GM12873 (cell line): ENCODE measurements around the gene CIT.

Source experiments
- CTCF ChIP-seq: IDR thresholded peaks from 2 replicates; pipeline ENCODE4 v1.5.1; 2012; ENCODE audit warnings: low read depth, mild to moderate bottlenecking, moderate library complexity, low read length, control low read depth; ENCODE audit not compliant: insufficient read depth; ENCODE audit errors: missing control alignments

CIT gene

GRCh38 chr12:119911182-119911581 is 34.1 kb upstream of the CIT start:
- no peak for TF ChIP-seq CTCF

DNA sequence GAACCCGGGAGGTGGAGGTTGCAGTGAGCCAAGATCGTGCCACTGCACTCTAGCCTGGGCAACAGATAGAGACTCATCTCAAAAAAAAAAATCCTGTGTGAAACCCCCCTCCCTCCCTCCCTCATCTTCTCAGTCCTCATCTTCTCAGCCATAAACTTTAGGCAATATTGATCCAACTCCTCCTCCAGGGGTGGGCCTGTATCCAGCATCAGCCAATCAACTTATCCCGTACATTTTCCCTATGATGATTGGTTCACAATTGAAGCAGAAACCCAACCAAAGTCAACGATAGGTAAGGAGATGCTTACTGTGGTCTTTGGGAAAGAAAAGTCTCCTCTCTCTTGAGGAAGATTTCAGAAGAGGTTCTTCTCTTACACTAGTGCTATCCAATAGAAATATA is 33.5 kb upstream of the CIT start:
- no peak for TF ChIP-seq CTCF

GRCh38 chr12:119902084-119902509 is 25.0 kb upstream of the CIT start:
- peak; percentile 93 for TF ChIP-seq CTCF

DNA sequence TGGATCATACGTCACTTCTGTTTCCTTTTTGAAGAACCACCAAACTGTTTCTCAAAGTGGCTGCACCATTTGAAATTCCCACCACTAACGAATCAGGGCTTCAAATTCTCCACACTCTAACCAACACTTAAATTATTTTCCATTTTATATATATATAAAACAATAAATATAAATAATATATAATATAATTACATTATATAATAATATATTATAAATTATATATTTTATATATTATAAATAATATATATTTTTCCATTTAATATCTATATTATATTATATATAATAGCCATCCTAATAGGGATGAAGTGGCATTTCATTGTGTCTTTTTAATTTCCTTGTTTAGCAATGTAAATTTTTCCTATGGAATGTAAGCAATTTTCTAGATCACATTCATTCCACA is 24.6 kb upstream of the CIT start:
- TF ChIP-seq CTCF, result no peak

- TF ChIP-seq CTCF, result no peak
Observed at GRCh38 chr12:119894916-119895315, 17.8 kb upstream of the CIT start.

- TF ChIP-seq CTCF, result no peak
Observed at GRCh38 chr12:119885549-119885948, 8.4 kb upstream of the CIT start.

GRCh38 chr12:119883237-119883636 is 6.1 kb upstream of the CIT start:
- no peak for TF ChIP-seq CTCF

DNA sequence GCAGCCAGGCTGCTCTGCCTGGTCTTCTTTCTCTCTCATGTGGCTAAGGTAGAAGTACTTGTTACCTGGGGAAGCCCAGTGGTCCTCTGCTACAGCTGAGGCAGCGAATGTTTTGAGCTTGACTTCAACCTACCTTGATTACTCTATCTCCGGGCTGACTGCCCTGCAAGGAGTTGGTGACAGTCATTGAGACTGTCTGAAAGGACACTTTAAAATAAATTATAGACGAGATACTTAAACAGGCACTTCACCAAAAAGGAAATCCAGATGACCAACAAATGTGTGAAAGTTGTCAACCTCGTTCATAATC is 474 bp upstream of the CIT start:
- TF ChIP-seq CTCF, result no peak
